Colon (tissue), 2 donors: ENCODE data around the gene LGR6.

ENCODE experiments used
- FAIRE-seq: peaks from 2 replicates; lab custom pipeline; 2012; peaks lifted over from hg19 to GRCh38; lab: Jason Lieb, UNC
- donor health status: control.
- donor health status: control.

Gene LGR6

DNA sequence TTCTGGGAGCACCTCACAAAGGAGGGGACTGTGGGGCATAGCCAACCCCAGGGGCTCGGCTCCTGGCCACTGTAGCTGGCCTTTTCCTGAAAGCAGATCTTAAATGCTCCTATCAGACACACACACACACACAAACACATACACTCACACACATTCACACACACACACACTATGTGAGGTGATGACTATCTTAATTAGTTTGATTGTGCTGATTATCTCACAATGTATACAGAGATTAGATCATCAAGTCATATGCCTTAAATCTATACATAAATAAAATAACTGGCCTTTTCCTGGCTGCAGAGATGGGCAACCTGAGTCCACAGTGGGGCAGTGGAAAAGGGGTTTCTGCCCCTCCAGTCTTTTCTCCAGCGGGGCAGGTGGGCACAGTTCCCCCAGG lies 27.1 kb downstream of the LGR6 start:
- FAIRE-seq = no peak

DNA sequence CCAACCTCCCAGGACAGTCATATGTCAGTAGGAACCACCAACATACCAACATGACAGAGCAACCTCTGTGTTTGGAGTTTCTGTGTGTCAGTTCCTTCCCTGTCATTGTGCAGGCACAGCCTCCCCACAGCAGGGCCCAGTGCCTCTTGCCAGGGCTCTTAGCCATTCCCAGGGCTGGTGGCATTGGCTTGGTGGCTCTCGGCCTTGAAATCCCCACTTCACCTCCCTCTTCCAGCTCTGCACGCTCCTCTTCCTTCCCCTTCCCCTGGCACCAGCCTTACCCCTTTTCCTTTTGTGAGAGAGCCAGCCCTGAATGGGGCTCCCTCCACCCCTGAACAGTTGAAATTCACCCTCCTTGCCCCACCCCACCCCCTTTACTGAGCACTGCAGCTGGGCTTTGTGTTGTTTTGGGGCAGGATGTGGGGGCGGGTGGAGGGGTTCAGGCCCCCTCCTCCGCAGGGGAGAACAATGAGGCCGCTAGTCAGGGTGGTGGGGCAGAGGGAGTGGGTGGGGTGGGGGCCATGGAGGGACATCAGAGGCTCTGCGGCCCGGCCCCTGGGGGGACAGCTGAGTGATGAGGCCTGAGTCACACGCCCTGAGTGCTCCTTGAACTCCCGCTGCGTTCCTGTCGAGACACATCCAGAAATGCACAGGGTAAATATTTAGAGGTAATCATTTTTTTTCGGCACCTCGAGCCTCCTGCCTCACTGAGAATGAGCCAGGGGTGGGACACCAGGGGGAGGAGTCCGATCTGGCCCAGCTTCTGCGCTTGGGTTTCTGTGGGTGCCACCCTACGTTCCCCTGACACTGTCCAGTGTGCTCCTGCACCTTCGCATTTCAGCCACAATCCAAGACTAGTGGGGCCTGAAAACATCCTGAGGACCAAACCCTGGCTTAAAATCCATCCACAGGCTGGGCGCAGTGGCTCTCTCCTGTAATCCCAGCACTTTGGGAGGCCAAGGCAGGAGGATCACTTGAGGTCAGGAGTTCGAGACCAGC lies 28.6 kb downstream of the LGR6 start:
- no peak for FAIRE-seq

DNA sequence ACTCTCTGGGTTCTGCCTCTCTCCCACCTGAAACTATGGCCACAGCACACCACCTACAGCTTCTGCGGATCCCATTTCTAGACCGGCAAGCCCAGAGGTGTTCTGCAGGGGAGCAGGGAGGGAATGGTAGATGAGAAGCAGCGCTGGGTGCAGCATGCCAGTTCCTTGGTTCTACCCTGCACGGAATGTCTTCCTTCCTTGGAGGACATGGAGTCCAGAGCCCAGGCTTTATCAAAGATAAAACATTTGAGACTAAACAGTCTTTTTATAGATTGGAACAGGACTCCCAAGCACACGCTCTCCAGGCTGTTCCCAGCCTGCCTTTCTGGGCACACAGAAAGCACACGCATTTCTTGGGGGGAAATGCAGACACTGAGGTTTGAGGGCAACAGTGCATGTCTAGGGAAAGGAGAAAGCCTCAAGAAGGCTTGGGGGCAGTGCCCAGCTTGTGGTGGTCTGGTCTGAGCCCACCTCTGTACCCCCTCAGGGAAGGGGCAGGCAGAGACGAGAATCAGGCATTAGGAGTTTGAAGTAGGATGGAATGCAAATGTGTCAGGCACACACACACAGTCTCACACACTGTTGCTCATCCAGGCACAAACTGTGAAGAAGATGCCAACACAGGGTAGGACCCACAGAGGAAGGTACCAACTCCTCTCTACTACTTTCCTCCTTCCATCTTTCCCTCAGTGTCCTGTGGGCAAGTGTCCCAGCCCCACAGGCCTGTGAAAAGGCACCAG lies 29.7 kb downstream of the LGR6 start:
- no peak for FAIRE-seq

DNA sequence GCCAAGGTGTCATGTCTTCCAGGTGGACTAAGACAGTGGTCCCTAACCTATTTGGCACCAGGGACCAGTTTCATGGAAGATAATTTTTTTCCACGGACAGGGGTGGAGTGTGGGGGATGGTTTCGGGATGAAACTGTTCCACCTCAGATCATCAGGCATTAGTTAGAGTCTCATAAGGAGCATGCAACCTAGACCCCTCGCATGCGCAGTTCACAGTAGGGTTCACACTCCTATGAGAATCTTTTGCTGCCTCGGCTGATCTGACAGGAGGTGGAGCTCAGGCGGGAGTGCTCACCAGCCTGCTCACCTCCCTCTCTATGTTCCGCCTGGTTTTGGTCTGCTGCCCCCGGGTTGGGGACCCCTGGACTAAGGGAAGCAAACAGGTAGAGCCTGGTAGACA lies 30.9 kb downstream of the LGR6 start:
- no peak for FAIRE-seq

DNA sequence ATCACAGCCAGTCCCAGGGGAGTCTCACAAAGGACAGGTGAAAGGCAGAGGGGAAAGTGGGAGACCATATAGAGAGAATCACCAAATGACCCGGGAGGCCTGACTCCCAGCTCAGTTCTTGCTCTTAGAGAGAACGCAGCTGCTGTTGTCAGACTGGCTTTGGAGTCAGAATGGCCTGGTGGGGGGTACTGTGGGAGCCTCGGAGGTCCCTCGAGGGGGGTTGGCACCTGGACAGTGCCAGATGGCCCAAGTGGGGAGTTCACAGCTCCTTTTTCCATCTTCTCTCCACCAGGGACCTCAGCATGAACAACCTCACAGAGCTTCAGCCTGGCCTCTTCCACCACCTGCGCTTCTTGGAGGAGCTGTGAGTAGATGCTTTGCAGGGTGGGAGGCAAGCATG lies 31.5 kb downstream of the LGR6 start:
- no peak for FAIRE-seq

DNA sequence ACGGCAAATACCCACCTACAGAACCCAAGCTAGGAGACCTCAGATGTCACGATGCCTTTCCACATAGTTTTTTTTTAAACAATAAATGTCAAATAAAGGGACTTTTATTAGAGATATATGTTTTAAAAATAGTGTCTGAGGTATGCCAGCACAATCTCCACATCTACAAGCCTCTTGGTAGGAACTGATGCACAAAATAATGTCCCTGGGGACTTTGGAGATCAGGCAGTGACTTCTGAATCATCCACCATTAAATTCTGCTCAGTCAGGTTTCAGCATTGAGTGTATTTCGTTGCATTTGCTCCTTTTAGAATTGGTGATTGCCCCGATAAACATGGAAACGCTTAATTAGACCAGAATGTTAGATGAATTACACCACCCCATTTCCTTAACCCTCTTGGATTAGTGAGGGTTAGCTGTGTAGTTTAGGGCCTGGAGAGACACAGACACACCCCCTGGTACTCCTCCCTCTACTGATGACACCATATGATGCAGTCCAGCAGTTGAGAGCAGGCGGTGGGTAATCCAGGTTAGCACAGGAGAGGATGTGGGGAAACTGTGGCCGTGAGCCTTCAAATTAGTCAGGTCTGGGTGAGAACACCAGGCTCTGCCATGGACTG lies 33.6 kb downstream of the LGR6 start:
- FAIRE-seq = no peak

DNA sequence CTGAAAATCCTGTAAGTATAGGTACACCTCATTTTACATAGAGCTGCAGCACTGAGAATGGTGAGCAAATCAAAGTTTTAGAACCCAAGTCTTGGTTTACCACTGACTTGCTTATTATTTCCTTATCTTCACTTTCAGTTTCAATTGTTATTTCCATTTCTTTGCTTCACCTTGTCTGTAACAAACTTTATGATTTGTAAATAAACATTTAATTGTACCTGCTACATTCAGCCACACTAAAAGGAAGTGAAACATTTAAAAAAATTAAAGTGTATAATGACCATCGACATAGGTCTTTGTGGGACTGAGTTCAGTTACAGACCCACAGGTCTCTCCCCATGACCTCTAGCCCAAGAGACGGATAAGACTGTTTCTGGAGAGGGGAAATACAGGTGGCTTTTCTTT lies 34.4 kb downstream of the LGR6 start:
- FAIRE-seq = no peak

DNA sequence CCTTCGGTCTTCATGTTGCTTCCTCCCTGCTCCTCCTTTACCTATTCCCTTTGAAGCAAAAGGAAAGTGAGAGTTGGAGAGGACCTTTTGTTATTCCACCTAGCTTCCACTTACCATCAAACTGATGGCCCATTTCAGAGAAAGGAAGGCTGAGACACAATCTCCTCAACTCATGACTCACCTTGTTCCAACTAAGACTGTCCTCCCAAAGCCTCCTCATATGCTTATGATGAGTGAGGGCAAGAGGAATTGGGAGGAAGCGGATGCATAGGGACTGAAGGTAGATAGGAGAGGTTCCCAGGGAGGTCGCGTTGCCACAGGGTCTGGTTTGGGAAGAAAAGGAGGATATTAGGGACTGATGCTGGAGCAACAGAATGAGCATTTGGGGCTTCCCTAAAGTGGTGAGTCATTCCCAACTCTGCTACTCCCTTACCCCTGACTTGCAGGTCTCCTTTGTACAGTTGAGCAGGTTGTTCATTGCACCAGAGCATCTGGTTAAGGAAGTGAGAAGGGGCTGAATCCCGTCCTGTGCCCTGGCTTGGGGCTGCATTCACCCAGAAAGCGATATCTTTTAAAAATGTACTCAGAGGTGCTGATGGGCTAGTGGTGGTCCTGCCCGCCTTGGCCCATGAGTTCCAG lies 35.0 kb downstream of the LGR6 start:
- no peak for FAIRE-seq

DNA sequence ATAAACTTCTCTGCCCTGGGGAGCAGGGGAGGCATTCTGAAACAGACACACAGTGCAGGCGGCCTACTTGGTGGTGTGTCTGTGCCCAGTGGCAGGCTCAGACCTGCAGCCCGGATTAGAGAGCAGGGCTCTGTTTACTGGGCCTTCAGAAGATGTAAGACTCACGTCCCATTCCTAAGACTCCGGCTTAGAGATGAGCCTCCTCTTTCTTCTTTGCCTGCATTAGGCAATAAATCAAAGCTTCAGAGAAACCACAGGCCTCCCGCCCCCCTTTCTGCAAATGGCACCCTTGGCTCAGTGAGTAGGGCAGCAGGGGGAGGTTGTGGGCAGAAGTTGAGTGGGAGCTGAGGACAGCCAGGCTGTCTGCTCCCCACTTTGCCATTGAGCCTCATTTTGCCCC lies 35.8 kb downstream of the LGR6 start:
- FAIRE-seq = no peak

DNA sequence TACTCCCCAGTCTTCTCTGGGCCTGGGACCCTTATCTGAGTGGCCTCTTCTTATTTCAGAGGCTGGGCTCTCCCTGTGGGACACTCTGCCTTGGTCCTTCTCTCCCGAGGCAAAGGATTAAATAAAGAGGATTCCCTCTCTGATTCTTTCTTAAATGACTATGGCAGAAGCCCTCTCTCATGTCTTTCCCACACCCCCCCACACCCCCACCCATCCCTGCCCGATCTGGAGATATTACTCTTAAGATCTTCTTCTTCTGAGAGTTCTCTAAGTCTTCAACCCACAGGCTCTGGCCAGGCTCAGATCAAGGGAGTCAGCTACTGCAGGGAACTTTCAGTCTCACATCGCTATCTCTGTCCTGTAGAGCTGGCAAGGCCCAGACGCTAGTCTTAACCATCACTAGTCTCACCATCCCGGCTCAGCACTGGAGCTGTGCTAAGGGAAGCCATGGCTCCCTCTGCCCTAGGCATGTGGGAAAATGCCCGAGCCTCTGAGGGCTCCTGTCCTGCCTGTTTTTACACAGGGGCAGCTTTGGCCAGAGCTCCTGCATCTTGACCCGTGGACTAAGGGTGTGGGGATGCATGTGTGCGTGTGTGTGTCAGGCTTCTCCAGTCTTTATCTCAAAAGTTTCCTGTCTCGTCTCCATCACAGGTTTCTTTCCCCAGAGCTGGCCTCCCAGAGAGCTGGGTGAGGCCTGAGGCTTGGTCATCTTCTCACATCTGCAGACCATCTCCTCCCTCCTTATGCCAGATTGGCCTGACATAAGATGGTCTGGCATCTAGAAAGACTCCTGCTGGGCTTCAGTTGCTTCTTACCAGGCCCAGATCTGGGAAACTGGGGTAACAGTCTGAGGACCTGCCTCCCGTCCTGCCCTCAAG lies 36.7 kb downstream of the LGR6 start:
- no peak for FAIRE-seq

DNA sequence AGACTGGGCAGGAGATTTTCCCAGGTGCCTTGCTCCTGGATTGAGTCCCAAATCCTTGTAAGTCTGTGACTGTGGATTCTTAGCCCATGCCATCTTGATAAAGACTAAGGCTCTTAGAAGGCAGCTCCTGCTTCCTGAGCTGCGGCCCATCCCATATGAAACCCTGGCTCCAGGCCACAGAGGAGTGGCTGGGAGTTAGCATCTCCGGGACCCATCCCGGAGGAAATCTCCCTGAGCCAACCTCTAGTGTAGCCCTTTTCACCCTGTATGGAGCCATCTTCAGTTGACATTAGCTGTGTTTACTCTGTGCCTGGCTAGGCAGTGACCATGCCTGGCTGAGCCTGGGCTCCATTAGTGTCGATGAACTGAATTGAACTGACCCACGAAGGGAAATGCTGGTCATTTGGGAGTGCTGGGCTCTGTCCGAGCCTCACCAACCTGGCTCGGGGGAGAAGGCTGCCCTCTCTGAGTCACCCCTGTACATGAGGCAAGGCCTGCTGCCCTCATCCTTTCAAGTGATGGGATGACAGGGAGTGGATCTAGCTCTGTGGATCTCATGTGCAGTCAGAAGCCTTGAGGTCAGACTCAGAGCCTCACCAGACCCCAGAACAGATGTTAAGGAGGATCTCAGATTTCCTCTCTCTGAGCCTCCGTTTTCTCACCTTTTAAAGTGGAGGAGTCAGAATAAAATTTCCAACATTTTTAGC lies 37.5 kb downstream of the LGR6 start:
- no peak for FAIRE-seq

DNA sequence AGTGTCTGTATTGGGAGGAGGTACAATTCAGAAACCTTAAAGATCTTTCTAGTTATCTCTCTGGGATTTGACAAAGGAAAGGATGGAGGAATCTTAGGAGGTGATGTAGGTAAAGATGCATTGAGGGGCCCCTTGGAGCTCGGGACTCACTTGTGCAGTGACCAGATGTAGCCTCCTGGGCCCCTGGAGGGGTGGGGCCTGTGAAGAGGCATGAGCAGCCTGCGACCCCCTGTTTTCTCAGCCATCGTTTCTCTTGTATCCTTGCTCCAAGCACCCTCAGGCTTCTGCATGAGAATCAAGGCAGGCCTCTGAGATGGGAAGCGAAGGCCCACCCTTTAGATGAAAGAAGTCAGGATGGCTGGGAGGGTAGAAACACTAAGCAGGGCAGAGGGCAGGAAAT lies 39.6 kb downstream of the LGR6 start:
- FAIRE-seq = no peak

DNA sequence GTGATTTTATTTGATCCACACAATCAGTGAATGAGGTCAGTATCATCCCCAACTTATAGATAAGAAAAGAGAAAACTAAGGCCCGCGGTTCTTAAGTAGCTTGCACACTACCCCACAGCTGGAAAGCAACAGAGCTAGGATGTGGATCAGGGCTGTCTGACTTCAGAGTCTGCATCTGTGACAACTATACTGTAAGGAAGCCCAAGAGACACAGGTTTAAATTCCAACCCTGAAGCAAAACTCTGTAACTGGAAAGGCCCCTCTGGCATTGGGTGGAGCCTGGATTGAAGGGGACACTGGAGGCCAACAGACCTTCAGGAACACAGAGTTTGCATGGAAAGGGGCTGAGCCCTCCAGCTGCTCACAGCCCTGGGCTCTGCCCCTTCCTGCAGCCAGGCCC lies 40.2 kb downstream of the LGR6 start:
- no peak for FAIRE-seq

DNA sequence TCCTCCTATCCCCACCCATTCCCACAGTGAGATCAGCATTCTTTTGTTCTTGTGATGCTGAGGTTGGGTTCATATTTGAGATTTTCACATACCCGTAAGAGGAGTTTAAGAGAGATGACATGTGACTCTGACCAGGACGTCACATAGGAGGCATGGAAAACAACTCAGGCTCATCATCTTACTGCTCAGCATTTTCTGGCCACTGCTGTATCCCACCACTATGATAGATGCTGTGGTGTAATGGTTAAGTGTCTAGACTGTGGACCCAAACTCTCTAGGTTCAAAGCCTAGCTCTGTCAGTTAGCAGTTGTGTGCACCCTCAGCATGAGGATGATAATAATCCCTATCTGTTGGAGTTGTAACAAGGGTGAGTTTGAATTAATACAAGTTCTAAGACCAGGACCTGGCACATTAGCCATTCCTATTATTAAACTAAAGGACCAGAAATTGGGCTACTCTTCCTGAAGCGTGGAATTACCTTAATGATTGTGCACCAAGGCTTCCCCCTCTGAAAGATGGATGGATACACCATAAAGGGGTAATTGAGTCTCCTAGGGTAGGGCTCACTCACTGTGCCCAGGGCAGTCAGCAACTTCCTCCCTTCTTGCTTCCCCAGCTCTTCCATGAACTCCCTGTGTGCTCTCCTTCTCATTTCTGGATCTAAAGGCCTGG lies 40.9 kb downstream of the LGR6 start:
- no peak for FAIRE-seq

DNA sequence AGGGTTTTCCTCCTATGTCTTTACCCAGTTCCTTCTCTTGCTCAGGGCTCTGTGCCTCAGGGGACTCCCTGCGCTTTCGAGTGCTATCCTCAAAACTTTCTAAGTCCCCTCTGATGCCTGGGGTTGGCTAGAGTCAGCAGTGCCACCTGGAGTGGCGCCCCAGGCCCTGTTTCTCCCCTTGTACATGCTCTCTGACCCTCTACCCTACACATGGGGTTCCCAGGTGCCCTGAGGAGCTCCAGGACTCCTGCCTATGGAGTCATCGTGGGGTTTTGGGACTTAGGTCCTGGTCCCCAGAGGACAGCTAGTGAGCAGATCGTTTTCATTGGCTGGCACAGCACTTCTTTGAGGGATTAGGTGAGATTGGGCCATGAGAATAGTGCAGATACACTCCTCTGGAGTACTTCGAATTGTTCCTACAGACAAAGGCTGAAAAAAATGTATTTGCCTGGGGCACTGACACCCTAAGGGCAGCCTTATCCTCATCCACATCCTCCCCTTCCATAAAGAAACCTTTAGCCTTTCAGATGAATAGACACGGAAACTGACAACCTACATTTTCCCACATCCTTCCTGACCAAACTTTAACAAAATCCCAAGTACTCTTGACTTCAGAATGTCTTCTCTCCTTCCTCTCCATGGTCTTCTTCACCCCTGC lies 41.5 kb downstream of the LGR6 start:
- no peak for FAIRE-seq

DNA sequence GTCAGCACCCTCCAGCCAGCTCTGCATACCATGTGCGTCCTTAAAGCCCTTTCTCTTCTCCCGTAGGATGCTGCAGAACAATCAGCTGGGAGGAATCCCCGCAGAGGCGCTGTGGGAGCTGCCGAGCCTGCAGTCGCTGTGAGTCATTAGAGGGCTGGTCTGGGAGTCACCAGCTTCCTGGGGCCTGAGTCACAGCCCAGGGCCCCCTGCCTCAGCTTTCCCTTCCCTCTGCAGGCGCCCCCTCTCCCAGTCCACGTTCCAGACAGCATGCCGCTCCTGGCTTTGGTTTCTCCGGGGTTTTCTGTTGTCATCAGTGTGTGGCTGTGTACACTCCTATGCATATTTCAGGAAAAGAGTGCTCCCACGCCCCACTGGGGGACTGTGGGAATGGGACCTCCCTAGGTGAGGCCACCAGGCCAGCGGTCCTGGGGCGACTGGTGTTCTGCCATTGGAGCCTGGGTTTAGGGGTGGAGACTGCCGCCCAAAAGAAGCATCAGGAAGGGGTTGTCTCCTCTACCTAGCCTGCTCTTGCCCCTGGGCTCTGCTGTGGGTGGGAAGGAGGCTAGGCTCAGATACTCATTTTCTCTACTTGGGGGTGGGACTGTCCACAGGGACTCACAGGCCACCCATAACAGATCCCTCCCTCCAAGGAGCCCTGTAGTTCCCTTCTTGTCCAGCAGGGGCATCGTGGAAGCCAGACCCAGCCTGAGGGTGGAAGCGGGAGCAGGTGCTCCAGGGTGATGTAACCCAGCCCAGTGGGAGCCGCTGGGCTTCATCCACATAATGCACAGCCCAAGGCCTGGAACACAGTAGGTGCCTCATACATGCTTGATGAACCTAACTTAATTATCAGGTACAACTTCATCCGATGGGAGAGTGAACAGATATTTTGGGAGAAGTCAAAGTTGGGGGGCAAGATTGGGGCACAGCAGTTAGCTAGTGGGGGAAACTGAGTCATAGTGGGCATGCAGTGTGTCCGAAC lies 42.5 kb downstream of the LGR6 start:
- no peak for FAIRE-seq

DNA sequence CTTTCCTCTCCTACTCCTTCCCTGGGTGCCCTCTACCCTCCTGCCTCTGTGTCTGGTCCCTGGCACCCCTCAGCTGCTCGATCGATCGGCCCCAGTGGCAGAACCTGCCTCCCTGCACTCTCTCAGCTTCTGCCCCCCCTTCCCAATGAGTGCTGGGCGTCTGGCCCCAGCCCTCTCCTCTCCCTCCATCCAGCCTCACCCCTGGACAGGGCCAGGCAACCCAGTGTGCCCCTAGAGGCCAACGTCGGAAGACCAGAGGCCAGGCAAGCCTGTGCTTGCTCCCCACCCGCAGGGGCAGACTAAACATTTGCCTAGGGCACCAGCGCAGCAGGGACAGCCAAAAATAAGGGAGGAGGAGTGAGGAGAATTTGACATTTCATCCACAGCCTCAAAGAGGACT lies 43.5 kb downstream of the LGR6 start:
- no peak for FAIRE-seq

DNA sequence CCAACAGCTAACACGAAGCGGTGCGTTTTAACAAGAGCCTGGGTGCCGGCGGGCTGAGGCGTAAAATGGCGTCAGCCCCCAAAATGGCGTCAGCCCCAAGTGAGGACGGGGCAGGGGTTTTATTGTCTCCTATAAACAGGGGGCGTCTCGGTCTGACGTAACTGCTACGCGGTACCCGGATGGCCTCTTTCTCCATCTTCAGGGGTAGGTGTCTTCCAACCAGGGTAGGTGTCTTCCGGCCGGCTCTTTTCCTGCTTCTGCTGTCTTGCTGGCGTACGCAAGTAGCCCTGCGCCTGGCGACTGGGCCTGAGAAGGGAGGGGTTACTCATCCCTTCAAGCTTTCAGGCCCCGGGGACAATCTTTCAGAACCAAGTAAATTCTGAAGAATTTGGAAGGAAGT lies 45.3 kb downstream of the LGR6 start:
- no peak for FAIRE-seq
